ENCODE data around the gene UPB1.
"Not testable (repeated sequence)": the region's sequence is repeated elsewhere in the genome, so short reads cannot be mapped to it uniquely, and the experiment has no call there.

The UPB1 gene

GRCh38 chr22:24481641-24482040 is 13.5 kb upstream of the UPB1 start:
- no peak for DNase-seq (ENCODE audit: low read depth, low spot score)

- DNase-seq (ENCODE audit: low read depth, low spot score), result no peak
Measured at GRCh38 chr22:24482575-24482974, 12.6 kb upstream of the UPB1 start.

- DNase-seq (ENCODE audit: low read depth, low spot score), result no peak
Measured at GRCh38 chr22:24482998-24483397, 12.1 kb upstream of the UPB1 start.

DNA sequence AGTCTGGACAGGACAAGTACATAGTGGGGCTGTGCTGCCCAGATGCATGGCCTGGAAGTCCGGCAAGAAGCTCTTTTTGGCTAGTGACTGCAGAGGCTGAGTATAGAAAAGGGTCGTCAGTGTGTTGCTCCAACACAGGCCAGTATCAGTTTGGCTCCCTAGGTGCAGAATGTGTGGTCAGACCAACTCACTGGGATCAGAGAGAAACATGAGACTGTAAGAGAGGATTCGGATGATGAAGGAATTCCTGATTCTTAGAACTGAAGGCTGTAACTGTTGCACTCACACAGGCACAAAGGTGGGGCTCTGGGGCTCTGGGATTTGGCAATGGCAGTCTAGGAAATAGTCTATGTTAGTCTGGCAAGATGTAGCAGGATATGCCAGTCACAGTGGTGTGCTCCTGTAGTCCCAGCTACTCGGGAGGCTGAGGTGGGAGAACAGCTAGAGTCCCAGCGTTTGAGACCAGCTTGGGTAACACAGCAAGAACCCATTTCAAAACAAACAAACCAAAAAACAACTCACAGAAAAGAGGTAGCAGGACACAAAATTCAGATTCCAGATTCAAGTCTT is 11.1 kb upstream of the UPB1 start:
- no peak for DNase-seq (ENCODE audit: low read depth, low spot score)

GRCh38 chr22:24485170-24485569 is 10.0 kb upstream of the UPB1 start:
- no peak for DNase-seq (ENCODE audit: low read depth, low spot score)

DNA sequence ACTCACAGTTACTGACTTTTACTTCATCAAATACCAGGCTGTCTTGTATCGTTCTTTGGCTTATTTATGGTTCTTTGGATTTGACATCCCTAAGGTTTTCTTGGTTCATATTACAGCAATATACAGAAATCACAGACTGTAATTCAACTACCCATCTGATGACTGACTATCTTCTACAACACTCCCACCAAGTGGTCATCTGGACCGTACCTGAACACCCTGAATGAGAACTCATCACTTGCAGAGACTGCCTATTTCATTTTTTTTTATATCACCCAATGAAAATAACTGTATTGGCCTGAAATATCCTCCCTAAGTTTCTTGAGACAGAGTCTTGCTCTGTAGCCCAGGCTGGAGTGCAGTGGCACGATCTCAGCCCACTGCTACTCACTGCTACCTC is 9.5 kb upstream of the UPB1 start:
- DNase-seq (ENCODE audit: low read depth, low spot score), result no peak

DNA sequence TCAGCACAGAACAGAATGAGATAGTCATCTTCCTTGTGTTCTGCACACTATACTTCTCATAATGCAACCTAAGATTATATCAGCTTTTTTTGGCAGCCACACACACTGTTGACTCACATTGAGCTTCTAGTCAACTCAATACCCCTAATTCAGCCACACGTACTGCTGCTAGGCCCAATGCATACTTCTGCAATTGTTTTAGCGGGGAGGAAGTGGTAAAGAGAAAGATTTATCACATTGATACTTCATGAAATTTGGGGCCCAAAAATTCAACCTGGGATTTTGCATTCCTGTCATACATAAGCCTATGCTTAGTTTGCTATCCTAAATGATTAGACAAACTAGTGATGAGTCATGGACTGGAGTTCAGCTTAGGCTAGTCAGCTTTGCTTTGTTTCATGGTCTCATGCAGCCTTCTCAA is 8.6 kb upstream of the UPB1 start:
- DNase-seq (ENCODE audit: low read depth, low spot score), result no peak

DNA sequence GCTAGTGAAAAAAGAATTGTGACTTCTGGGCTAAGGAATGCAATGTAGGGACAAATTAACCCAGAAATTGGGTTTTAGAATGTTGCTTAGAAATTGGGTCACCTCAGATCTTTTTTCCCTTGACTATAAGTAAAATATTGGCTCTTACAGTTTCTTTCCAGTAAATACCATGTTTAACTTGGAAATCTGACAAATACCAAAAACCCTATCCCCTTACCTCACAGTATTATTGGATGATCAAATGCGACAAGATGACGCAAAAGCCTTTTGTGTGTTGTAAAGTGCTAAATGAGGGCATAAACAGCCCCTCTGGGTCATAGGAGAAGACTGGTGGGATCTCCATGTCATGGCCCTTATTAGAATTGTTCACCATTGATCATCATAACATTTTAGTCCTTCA is 6.1 kb upstream of the UPB1 start:
- no peak for DNase-seq (ENCODE audit: low read depth, low spot score)

GRCh38 chr22:24489434-24489833 is 5.7 kb upstream of the UPB1 start:
- DNase-seq (ENCODE audit: low read depth, low spot score), result not testable (repeated sequence)

GRCh38 chr22:24492391-24492790 is 2.7 kb upstream of the UPB1 start:
- DNase-seq (ENCODE audit: low read depth, low spot score), result no peak

- no peak for DNase-seq (ENCODE audit: low read depth, low spot score)
Measured at GRCh38 chr22:24494167-24494527, 985 bp upstream of the UPB1 start.

- no peak for DNase-seq (ENCODE audit: low read depth, low spot score)
Measured at GRCh38 chr22:24495365-24495675, 188 bp downstream of the UPB1 start.

GRCh38 chr22:24496234-24496633 is 1.1 kb downstream of the UPB1 start:
- no peak for DNase-seq (ENCODE audit: low read depth, low spot score)

DNA sequence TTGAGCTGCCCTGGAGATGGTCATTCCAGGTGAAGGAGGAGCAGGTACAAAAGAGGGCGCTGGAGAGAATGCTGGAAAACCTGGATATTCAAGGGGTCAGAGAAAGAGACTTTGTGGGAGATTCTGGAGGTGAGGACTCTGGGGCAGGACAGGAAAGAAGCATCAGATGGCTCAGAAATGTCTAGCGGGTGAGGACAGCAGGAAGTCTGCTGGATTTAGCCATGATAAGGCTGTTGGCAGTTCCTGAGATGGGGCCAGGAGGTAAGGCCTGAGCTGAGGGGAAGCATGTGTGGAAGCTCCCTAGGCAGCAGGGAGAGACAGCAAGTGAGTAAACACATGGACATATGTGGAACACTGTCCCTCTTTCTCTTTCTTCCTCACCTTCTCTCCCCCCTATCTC is 1.5 kb downstream of the UPB1 start:
- no peak for DNase-seq (ENCODE audit: low read depth, low spot score)

DNA sequence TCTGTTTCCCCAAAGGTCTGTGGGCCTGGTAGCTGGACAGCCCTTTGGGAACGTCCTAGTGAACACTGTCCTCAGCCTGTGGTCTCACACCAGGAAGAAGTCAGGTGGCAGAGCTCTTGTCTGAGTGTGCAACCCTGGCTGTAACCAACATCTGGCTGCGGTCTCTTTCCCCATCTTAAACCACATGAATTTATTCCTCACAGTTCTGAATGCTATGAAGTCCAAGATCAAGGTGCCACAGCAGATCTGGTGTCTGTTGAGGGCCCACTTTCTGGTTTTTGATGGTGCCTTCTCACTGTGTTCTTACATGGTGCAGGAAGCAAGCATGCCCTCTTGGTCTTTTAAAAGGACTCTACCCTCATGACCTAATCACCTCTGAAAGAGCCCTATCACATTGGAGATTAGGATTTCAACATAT is 2.7 kb downstream of the UPB1 start:
- no peak for DNase-seq (ENCODE audit: low read depth, low spot score)

- peak; percentile 60 for DNase-seq (ENCODE audit: low read depth, low spot score)
Measured at GRCh38 chr22:24498824-24499223, 3.7 kb downstream of the UPB1 start.

GRCh38 chr22:24499706-24500276 is 4.7 kb downstream of the UPB1 start:
- no peak for DNase-seq (ENCODE audit: low read depth, low spot score)

- peak; percentile 58 for DNase-seq (ENCODE audit: low read depth, low spot score)
Measured at GRCh38 chr22:24500277-24500820, 5.2 kb downstream of the UPB1 start.

- DNase-seq (ENCODE audit: low read depth, low spot score), result peak; percentile 46
Measured at GRCh38 chr22:24501301-24502005, 6.3 kb downstream of the UPB1 start.

DNA sequence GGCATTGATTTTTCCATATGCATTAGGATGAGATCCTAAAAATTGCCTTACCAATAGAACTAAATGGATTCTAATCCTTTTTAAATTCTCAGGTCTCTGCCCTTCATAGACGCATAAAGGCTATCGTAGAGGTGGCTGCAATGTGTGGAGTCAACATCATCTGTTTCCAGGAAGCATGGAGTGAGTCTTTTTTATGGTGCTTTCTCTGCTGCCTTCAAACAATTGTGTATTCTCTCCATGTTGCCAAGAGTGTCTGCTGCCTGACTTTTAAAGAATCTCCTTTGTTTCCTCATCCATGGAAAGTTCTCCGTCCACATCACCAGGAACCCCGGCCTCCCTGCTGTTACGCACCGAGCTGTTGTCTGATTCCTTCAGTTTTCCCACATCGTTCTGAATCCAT is 6.9 kb downstream of the UPB1 start:
- no peak for DNase-seq (ENCODE audit: low read depth, low spot score)

DNA sequence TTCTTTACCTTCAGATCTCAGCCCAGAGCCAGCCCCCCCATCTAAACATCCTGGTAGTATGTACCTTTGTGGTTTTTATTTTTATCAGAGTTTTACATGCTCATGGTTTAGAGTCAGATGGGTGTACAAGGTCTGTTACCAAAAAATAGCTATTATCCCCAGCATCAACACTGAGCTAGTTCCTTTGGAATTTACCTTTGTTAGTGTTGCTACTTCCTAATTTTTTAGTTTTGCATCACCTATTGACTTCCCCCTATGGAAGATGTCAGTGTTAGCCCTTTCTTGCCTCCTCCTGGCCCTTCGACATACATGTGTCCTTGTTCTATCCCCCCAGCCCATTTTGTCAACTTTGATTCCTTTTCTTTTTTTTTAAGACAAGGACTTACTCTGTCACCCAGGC is 7.4 kb downstream of the UPB1 start:
- no peak for DNase-seq (ENCODE audit: low read depth, low spot score)

DNA sequence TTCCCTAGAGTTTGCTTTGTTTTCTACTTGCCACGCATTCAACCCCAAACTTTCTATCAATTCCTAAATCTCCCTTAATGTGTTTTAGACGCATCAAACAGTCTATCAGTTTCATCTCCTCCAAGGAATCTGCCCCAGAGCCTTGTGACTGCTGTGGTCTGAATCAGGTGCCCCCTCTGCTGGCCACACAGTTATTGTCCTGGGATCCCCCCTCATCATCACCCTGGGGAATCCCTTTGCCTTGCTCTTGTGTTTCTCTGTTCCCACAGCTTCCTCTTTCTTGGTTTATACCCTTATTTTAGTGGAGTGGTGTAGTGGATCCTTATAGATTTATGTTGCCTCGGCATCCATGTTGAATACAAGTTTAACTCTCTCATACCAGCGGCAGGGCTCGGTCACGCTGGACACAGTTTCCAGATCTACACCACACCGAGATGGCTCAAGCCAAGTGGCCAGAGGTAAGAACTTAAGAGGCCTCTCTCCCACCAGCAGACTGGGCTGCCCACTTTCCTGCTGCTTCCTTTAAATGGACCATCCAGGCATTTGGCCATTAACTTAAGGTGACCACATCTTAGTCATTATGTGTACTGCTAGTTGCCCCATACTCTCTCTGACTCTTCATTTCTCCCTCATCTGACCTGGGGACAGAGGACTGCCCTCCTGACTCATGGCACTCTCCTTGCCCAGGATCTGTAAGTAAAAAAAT is 8.2 kb downstream of the UPB1 start:
- DNase-seq (ENCODE audit: low read depth, low spot score), result peak; percentile 69

Data from ELF-1 (cell line).